ENCODE data around the gene P3H2.

P3H2 gene

GRCh38 chr3:190042558-190042957 lies 78.1 kb downstream of the P3H2 start:
- no peak overlapping the region for H3K4me3 ChIP-seq (ENCODE audit: low read depth, low read length)
- TF ChIP-seq, protein P1, sequence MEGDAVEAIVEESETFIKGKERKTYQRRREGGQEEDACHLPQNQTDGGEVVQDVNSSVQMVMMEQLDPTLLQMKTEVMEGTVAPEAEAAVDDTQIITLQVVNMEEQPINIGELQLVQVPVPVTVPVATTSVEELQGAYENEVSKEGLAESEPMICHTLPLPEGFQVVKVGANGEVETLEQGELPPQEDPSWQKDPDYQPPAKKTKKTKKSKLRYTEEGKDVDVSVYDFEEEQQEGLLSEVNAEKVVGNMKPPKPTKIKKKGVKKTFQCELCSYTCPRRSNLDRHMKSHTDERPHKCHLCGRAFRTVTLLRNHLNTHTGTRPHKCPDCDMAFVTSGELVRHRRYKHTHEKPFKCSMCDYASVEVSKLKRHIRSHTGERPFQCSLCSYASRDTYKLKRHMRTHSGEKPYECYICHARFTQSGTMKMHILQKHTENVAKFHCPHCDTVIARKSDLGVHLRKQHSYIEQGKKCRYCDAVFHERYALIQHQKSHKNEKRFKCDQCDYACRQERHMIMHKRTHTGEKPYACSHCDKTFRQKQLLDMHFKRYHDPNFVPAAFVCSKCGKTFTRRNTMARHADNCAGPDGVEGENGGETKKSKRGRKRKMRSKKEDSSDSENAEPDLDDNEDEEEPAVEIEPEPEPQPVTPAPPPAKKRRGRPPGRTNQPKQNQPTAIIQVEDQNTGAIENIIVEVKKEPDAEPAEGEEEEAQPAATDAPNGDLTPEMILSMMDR (conservative IDR thresholded peaks at IDR 0.05; ENCODE audit: low read depth, low read length), result no peak
- no peak for DNase-seq (ENCODE audit: low read depth)

- H3K4me3 ChIP-seq (ENCODE audit: low read depth, low read length), result no peak overlapping the region
- TF ChIP-seq, protein P1 (conservative IDR thresholded peaks at IDR 0.05; ENCODE audit: low read depth, low read length), result no peak
- peak; percentile 80 for DNase-seq (ENCODE audit: low read depth)
These were observed 79.2 kb downstream of the P3H2 start for GRCh38 chr3:190041333-190042041.

DNA sequence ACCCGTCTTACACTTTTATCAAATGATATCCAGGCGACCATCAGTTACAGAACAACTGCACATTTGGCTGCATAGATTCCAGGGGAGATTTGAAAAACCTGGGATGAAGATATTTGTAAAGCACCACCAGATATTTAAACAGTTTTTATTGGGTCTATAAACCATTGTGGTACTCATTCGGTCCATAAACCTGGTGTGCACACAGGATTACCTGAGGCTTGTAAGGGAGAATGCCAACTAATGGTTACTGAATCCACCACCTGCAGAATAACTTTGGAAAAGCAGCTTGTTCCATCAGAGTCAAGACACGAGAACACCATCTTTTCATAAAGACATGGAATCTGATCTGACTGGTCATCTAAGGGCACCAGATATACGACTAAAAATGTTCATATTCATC lies 80.6 kb downstream of the P3H2 start:
- no peak overlapping the region for H3K4me3 ChIP-seq (ENCODE audit: low read depth, low read length)
- TF ChIP-seq, protein P1 (conservative IDR thresholded peaks at IDR 0.05; ENCODE audit: low read depth, low read length), result no peak
- no peak for DNase-seq (ENCODE audit: low read depth)

DNA sequence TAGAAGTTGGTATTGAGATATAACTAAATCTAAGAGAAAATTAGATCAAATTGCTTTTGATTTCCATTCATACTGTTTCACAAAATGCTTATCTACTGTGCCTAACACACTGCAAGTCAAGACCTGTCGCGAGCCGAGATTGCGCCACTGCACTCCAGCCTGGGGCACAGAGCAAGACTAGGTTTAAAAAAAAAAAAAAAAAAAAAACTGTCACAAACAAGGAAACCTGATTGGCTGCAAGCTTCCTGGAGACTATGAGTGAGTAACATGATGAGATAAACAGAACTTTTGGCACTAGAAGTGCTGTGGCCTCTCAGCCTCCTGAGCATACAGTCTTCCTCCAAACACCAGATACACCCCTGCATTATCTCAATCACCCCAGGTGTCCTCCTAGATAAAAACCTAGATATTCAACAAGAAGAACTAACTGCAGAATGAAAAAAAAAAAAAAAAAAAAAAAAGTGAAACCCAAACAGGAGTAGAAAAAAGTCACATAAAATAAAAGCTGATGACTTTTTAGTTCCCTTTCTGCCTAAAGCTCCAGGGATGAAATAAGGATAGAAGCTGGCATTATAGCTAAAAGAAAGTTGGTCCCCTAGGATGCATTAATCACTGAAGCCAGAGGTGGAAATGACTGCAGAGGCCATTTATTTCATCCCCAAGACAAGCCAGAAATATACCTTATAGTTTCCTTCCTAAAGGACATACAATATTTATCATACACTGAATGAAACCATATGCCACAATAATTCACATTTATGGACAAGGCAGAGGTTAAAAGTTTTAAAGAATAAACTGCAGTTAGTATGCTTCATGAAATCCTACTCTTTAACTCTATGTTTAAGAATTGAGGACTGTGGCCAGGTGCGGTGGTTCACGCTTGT lies 82.4 kb downstream of the P3H2 start:
- H3K4me3 ChIP-seq (ENCODE audit: low read depth, low read length), result peak overlapping the region; percentile 26
- TF ChIP-seq, protein P1 (conservative IDR thresholded peaks at IDR 0.05; ENCODE audit: low read depth, low read length), result no peak
- peak; percentile 86 for DNase-seq (ENCODE audit: low read depth)

DNA sequence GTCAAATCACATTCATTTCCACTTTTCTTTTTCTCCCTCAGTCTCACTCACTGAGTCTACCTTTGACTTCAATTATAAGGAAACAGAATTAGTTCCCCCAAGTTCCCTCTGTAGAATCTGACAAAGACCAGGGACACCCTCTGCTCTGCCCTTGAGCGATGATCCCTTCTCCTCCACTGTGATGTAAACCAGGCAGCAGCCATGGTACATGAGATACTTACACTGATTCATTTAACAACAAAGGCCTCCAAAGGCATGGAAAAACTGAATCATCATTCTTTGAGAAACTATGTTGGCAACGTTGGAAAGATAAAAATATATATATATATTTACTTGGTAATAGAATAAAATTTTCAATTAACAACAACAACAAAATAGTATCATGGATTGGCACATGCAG lies 84.1 kb downstream of the P3H2 start:
- TF ChIP-seq, protein P1 (conservative IDR thresholded peaks at IDR 0.05; ENCODE audit: low read depth, low read length), result no peak
- DNase-seq (ENCODE audit: low read depth), result peak; percentile 72

GRCh38 chr3:190034446-190034845 lies 86.3 kb downstream of the P3H2 start:
- no peak for DNase-seq (ENCODE audit: low read depth)
- TF ChIP-seq, protein P1 (conservative IDR thresholded peaks at IDR 0.05; ENCODE audit: low read depth, low read length), result no peak
- H3K4me3 ChIP-seq (ENCODE audit: low read depth, low read length), result no peak overlapping the region

More for the DNA sequence above, 84.1 kb downstream of the P3H2 start:
- no peak overlapping the region for H3K4me3 ChIP-seq (ENCODE audit: low read depth, low read length)

Data from choroid plexus epithelial cell (primary cell).